Measurements from ENCODE around the gene CAPN13.

DNA sequence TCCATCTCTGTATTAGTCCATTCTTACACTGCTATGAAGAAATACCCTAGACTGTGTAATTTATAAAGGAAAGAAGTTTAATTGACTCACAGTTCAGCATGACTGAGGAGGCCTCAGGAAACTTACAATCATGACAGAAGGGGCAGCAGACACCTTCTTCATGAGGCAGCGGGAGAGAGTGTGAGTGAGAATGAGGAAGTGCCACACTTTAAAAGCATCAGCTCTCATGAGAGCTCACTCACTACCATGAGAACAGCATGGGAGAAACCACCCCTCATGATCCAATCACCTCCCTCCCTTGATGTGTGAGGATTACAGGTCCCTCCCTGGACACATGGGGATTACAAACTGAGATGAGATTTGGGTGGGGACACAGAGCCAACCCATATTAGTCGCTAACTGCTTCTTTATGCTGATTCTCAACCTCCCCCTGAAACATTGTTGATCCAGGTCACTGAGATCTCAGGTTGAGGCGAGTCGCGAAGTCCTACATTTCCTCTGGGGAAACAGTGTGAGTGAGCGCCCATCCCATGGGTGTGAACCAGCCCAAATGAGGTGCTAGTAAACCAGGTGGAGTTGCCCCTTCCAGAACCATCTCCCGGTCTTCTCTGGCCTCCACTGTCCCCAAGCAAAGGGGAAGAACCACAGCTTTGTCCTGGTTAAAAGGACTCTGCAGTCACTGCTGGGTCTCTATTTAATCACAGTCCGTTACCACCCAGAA, 123.8 kb downstream of the CAPN13 start:
- TF ChIP-seq, protein P1, sequence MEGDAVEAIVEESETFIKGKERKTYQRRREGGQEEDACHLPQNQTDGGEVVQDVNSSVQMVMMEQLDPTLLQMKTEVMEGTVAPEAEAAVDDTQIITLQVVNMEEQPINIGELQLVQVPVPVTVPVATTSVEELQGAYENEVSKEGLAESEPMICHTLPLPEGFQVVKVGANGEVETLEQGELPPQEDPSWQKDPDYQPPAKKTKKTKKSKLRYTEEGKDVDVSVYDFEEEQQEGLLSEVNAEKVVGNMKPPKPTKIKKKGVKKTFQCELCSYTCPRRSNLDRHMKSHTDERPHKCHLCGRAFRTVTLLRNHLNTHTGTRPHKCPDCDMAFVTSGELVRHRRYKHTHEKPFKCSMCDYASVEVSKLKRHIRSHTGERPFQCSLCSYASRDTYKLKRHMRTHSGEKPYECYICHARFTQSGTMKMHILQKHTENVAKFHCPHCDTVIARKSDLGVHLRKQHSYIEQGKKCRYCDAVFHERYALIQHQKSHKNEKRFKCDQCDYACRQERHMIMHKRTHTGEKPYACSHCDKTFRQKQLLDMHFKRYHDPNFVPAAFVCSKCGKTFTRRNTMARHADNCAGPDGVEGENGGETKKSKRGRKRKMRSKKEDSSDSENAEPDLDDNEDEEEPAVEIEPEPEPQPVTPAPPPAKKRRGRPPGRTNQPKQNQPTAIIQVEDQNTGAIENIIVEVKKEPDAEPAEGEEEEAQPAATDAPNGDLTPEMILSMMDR (IDR thresholded peaks at IDR 0.05) = no peak
- no peak for TF ChIP-seq POLR2A (IDR thresholded peaks at IDR 0.05)
- TF ChIP-seq POLR2AphosphoS5 (IDR thresholded peaks at IDR 0.05) = no peak
- no peak for TF ChIP-seq EP300 (IDR thresholded peaks at IDR 0.05)
